ENCODE results near the gene AUH.
"Not testable (repeated sequence)": the region's sequence is repeated elsewhere in the genome, so short reads cannot be mapped to it uniquely, and the experiment has no call there.

The AUH gene

DNA sequence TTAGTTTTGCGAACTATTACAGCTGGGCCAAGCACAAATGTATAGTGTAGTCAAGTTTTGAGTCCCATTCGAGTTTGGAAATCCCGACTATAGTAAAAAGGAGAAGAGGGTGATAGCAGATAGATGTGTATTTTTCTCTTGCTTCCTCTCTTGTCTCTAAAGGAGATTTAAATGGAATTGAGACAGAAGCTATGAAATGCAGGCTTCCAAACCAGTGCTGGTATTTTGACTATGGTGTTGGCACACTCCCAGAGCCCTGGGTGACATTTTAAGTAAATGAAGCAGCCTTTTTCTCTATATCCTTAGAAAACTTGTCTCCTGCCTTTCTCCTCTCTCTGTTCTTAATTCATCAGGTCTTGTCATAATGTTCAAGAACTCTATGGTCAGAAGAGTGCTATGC lies 17.7 kb upstream of the AUH start:
- no peak for DNase-seq (ENCODE audit: low spot score)

DNA sequence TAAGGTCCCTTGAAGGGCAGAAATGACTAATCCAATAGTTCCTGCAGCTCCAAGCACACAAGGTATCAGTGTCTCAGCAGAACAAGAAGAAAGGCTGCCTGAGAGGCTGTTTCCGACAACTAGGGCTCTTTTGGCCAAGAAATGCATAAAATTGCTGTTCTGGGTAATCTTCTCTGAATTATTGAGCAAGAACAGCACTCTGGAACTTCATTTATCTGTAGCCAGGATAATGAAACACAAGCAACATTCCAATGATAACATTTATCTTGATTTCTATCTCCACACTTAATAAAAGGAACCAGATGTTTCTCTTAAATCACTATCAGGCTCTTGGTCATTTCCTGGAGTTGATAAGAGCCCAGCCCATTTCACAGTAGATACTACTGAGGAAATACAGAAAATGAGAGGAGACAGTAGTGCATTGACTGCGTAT lies 17.0 kb upstream of the AUH start:
- DNase-seq (ENCODE audit: low spot score) = peak; percentile 42

DNA sequence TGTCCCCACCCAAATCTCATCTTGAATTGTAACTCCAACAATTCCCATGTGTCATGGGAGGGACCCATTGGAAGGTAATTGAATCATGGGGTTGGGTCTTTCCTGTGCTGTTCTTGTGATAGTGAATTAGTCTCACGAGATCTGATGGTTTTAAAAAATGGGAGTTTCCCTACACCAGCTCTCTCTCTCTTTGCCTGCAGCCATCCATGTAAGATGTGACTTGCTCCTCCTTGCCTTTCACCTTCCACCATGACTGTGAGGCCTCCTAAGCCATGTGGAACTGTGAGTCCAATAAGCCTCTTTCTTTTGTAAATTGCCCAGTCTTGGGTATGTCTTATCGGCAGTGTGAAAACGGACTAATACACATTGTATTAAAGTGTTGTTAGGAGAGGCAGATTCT lies 16.3 kb upstream of the AUH start:
- not testable (repeated sequence) for DNase-seq (ENCODE audit: low spot score)

DNA sequence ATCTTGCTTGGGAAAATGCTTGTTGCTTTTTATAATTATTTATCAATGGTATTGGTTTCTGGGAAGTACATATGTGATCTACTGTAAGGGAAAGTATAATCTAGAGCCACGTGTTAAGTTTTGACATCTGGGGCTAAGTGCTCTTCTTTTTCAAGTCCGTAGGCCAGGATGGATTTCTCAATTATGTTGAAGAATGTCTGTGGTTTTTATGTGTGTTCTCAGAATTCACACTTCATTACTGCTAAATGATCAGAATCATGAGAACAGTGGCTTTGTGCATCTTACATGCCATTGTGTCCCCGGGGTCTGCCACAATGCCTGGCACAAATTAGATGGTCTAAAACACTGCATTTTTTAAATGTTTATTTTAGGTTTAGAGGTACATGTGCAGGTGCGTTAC lies 14.5 kb upstream of the AUH start:
- no peak for DNase-seq (ENCODE audit: low spot score)

DNA sequence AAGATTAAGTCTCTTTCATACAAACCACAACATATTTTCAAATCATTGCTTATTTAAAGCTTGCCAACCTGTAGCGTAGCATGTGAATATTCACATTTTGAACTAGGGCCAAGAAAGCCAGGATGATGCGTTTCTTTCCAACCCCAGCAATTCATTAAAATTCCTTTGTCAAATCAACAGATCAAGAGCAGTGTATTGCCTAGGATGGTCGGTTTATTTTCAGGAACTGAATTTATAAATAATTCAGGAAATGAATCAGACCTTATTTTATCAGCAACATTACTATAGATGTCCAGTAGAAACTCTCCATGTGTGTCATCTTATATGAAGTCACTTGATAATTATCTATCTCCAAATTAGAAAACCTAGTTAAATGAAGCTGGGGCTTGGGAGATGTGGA lies 13.2 kb upstream of the AUH start:
- peak; percentile 70 for DNase-seq (ENCODE audit: low spot score)

DNA sequence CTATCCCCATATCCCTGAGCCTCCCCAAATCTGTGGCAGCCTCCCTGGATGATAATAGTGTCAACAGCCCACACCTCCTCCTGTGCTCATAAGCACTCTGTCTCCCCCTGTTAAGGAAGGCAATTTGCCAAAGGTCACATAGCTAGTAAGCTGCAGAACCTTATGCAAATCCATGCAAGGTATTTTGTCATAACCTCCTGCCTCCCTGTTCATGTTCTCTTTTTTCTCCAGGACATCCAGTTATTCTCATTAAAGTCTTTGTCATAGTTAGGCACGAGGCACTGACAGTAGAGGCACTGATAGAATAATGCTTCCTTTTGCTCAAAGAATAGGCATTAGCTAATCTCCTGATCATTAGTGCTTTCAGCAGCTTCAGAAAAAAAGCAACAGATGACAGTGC lies 10.2 kb upstream of the AUH start:
- DNase-seq (ENCODE audit: low spot score) = no peak

DNA sequence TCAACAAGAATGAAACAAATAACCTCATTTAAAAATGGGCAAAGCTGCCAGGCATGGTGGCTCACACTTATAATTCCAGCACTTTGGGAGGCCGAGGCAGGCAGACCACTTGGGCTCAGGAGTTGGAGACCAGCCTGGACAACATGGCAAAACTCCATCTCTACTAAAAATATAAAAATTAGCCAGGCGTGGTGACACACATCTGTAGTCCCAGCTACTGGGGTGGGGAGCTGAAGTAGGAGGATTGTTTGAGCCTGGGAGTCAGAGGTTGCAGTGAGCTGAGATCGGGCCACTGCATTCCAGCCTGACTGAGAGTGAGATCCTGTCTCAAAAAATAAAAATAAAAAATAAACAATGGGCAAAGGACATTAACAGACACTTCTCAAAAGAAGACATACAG lies 8.3 kb upstream of the AUH start:
- not testable (repeated sequence) for DNase-seq (ENCODE audit: low spot score)

DNA sequence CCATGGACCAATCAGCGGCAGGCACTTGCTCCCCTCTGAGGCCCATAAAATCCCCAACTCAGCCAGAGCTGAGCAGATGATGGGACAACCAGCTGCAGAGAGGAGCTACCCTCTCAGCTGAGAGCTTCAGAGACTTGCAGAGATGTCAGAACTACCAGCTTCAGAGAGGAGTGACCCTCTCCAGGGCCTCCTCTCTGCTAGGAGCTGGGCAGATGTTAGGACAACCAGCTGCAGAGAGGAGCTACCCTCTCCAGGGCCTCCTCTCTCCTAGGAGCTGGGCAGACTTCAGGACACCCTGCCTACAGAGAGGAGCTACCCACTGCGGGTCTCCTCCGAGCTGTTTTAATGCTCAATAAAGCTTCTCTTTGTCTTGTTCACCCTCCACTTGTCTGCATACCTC lies 3.0 kb upstream of the AUH start:
- DNase-seq (ENCODE audit: low spot score) = no peak

DNA sequence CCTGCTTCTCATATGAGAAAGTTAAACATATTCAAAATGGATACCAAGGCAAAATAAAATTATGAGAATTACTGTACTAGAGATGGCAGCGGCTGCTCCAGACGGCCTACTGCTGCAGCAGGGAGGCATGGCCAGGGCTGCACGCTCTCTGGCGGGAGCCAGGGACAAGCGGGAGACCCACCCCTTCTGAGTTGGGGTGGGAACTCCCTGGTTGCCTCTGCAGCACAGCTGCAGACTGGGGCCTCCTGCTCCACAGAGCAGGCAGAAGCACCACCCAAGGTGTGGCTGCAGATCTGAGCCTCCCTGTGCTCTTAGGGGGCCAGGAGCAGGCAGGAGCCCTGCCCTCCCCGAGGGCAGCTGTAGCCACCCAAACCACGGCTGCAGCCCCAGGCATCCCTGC lies 2.3 kb upstream of the AUH start:
- DNase-seq (ENCODE audit: low spot score) = no peak

DNA sequence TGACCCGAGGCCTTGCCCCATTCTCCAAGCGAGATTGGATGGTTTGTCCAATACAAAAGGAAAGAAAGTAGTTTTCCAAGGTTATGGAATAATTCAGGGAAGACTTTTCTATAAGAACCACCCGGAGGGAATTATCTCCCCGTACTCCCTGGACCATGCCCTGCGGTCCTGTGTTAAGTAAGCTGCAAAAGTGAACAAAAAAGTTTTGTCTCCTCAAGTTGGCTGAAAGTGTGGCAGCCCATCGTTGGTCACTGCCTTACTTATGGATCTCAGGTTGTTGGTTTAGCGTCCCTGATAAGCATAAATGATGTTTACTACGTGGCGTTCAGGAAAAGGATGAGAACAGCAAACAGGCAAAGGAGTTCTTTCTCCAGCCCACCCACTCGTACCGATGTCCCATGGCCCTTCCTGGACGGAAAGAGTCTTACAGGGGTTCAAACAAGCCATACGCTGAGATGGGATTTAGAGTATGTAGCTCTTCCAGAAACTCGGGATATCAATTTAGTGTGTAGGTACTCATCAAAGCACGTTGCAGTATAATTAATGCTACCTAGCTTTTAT lies 413 bp upstream of the AUH start:
- DNase-seq (ENCODE audit: low spot score) = no peak

DNA sequence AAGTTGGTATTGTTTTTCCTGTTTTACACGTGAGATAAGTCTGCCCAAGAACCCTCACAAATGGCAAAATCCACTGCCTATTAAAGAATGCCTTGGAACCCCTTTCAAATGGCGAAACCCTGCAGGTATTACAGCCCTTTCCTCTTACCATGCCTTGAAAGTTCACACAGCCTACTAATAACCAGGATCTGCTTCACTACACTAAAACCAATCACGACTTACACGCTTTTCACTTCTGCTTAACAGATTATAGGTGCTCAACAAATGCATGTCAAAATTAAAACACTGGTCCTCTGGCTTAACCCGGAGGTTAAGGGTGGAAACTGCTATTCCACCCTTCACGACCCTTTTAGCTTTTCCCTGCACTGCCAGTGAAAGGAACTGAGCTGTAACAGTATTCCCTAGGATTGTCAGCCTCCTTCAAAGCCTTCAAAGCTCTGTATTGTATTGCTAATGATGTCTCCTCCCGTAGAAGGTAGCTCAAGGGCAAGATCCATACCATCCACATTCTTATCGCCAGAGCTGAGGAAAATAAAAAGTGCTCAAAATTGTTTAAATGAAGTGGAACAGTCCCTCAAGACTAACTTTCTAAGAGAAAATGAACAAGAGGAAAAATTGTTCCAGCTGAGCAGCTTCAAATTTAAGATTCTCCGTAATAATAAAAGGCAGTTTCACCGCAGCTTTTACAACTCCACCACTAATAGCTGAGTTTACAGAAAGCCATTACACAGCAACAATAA lies 997 bp downstream of the AUH start:
- peak; percentile 10 for DNase-seq (ENCODE audit: low spot score)

DNA sequence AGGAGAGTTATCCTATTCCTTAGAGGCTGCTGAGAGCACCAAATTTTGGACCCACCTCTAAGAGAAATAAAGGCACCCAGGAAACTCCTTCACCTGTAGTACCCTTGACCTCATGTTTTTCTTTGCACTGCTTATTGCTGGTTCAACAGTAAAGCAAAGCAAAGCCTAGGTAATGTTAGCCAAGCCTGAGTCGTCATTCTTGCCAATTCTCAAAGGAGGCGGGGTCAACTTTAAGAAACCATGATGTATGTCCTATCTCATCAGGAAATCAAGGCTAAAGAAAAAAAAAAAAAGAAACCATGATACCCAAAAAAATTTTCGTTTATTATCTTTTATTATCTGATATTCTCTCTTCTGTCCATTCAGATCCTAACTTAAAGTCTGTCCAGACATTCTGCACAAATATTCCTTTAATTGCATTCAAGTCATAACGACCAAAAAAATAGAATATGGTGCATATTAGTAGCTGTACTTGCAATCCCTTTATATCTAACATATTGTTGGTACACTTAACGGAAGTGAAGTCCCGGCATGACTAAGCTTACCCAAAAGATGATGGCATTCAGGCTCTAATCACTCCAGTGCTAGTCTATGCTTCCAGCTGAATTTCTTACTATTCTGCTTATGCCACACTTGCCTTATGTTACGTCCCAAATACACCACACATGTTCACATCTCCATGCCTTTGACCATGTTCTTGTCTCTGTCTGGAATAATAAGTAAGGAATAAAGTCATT lies 1.8 kb downstream of the AUH start:
- no peak for DNase-seq (ENCODE audit: low spot score)

DNA sequence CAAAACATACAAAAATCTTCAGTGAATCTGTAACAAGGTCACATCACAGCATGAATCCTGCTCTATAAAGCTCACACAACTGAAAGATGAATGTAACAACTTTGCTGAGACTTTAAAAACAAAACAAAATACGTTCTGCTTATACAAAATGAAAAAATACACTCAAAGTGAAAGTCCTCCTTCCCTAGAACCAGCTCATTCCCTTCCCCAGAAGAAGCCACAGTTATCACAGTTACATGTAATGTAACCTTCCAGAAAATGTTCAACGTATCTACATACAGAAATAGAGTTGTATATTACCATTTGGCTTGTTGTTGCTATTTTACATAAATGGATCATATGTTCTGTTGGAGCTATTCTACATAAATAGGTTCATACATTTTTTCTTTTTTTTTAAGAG lies 2.6 kb downstream of the AUH start:
- no peak for DNase-seq (ENCODE audit: low spot score)

DNA sequence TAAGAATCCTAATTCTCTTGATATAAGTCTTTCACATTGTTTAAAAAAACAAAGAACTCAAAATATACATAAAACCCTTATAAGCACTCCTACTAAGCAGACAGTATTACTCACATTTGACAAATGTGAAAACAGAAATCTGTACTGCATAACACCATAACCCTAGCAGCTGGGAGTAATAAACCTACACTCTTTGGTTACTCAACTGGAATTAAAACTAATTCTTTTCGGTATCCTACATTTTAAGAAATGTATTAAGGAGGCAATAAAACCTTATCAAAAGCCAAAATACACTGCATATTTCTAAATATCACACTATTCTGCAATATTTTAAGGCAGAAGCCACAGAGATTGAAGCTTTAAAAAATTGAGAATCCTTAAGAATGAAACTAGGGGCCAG lies 6.8 kb downstream of the AUH start:
- DNase-seq (ENCODE audit: low spot score) = no peak

DNA sequence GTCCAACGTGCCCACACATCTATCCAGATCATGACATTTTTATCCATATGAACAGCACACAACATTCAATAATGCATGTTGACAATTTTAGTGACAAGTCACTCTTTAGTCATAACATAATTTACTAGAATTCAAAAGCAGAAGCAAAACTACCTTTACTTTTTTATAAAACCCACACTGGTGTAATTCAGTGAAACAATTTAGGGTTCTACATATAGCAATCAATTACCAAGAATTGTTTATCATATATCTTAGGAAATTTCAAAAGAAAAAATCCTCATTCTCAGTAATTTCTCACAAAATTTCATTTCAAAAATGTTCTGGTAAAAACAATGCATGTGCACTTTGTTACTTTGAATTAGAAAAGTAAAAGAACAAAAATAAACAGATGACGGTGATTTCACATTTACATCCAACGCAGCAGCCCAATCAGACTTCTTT lies 12.6 kb downstream of the AUH start:
- no peak for DNase-seq (ENCODE audit: low spot score)

DNA sequence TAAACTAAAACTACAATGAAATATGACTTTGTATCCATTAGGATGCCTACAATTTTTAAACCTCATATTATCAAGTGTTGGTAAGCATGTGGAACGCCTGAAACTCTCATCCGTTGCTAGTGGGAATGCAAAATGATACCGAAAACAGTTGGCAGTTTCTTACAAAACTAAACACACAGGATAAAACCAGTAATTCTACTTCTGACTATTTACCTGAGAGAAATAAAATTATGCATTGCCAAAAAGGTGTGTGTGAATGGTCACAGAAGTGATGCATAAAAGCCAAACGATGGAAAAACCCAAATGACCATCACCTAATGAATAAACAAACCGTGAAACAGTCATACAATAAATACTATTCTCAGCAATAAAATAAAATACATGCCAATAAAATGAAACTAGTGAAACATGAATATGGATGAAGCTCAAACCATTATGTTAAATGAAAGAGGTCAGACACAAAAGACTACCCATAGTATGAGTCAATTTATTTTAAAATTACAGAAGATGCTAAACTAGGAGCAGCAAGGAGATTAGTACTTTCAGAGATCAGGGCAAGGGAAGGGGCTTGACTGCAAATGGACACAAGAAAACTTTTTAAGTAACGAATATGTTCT lies 13.4 kb downstream of the AUH start:
- DNase-seq (ENCODE audit: low spot score) = no peak

DNA sequence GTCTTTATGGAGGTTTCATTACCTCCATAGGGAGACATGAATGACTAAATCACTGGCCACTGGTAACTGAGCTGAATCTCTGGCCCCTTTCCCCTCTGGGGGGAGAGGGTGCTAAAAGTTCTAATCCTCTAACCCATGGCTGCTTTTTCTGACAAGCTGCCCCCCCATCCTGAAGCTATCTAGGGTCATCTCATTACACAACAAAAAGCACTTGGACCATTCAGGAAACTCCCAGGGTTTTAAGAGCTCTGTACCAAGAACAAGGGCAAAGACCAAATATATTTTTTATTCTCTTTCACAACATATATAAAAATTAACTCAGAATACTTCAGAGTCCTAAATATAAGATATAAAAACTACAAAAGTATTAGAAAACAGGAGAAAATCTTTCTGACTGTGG lies 14.3 kb downstream of the AUH start:
- DNase-seq (ENCODE audit: low spot score) = no peak

DNA sequence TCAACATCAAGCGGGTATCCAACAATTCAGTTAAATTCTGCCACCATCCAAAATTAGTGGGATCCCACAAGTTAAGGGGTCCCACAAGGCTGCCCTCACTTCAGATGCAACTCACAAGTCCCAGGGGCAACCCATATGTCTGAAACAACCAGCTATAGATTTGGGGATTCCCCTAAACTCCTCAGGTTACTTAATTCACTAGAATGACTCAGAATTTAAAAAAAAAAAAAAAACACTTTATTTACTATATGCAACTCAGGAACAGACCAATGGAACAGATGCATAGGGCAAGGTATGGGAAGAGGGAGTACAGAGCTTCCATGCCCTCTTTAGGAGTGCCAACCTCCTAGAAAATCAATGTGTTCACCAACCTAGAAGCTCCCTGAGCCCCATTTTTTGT lies 15.1 kb downstream of the AUH start:
- DNase-seq (ENCODE audit: low spot score) = no peak

DNA sequence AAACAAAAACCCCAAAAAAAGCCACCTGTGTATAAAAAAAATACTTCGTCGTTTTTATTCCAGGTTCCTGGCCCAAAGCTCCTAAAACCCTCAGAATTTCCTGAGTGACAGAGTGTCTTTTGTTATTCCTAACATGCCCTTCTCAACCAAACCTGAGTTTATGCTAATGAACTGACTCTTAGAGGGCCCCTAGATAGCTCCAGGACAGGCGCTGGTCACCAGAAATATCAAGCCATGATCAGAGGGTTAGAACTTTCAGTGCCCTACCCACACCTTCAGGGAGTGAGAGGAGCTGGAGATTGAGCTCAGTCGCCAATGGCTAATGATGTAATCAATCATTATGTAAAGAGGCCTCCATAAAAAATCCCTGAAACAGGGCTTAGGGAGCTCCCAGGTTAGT lies 15.7 kb downstream of the AUH start:
- no peak for DNase-seq (ENCODE audit: low spot score)

DNA sequence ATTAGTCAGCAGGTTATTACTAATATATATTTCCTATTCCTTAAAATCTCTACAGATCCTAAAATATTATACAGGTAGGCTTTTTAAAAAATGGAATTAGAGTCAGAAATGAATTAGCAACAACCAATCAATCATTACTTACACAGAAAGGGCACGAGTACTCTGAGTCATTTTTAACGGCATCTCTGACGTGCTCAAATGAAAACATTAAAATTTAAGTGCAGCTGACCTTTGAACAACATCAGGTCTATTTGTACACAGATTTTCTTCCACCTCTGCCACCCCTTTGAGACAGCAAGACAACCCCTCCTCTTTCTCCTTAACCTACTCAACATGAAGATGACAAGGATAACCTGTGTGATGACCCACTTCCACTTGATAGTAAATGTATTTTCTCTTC lies 19.1 kb downstream of the AUH start:
- no peak for DNase-seq (ENCODE audit: low spot score)

DNA sequence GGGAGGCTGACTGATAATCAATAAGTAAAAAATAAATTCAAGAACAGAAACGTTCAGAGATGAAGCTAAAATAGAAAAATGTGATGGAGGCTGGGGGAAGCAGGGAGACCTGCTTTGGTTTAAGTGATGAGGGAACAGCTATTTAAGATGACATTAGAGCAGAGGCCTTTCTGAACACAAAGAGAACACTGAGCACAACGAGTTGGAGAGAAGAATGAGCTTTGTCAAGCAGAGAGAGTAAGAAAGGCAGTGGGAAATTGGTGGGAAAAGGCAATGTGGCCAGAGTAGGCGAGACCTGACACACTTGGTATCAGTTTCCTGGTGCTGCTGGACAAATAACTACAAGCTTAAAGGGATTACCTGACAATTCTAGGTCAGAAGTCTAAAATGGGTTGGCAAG lies 20.0 kb downstream of the AUH start:
- no peak for DNase-seq (ENCODE audit: low spot score)

DNA sequence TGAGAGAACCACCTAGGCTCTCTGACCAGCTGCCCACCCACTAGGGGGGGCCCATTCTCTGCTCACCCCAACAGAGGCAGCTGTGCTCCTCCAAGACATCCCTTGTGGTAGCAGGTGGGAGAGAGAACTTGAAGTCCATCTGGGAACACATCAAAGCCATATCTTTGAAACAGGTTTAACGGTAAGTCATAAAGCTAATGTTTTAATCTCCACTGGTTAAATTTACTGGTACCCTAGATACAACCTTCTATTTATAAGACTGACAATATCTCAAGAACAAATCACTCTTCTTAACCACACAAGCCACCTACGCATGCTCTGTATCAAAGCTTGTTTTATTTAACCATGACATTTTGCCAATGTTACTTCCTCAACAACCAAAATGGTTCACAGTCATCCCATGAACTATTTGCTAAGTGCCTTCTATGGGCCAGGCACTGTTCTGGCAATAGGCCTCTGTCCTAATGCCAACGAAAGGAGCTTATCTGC lies 20.4 kb downstream of the AUH start:
- DNase-seq (ENCODE audit: low spot score) = no peak

DNA sequence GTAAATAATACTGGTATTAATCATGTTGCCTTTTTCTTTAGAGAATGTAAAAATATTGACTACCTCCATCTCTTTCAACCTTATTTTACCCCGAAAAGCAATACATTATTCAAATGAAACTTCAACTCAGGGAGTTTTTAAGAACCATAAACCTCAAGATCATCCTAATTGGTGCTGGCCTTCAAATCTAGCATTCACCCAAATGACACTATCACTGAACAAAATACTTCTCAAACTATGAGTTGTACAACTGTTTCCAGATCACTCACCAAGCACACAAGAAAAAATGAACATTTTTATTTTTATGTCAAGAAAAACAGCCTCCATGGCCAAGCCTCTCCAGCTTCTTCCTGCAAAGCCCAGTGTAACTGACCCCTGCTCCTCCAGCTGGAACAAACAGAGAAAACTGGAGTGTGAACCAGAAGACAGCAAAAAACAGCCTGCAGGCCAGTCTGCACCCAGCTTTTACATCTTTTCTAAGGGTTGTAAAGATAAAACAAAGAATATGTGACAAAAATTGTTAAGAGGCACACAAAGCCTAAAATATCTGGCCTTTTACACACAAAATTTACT lies 21.2 kb downstream of the AUH start:
- no peak for DNase-seq (ENCODE audit: low spot score)

Data from kidney capillary endothelial cell (primary cell).